ENCODE data around the gene PDE7B.

The PDE7B gene

GRCh38 chr6:136180704-136181511 lies 329.4 kb downstream of the PDE7B start:
- Histone ChIP-seq H3K4me3 (ENCODE audit: low read length) (no peak overlapping the region), H3K9me3 (ENCODE audit: control insufficient read depth, low read length) (no peaks in the 10 kb centered on the region), H3K36me3 (ENCODE audit: control insufficient read depth, insufficient read depth, low read length) (no peaks in the 10 kb centered on the region), H3K27me3 (ENCODE audit: control insufficient read depth, insufficient read depth, low read length) (no peaks in the 10 kb centered on the region), H3K4me1 (ENCODE audit: control insufficient read depth, insufficient read depth, low read length) (no peaks in the 10 kb centered on the region), H3K9ac (ENCODE audit: low read length) (no peak overlapping the region)

GRCh38 chr6:136181512-136181833 lies 330.0 kb downstream of the PDE7B start:
- no peak overlapping the region for H3K9ac ChIP-seq (ENCODE audit: low read length)
- H3K36me3 ChIP-seq (ENCODE audit: control insufficient read depth, insufficient read depth, low read length): no peaks in the 10 kb centered on the region
- no peaks in the 10 kb centered on the region for H3K4me1 ChIP-seq (ENCODE audit: control insufficient read depth, insufficient read depth, low read length)
- no peak overlapping the region for H3K4me3 ChIP-seq (ENCODE audit: low read length)
- H3K27me3 ChIP-seq (ENCODE audit: control insufficient read depth, insufficient read depth, low read length): no peaks in the 10 kb centered on the region
- H3K9me3 ChIP-seq (ENCODE audit: control insufficient read depth, low read length): no peaks in the 10 kb centered on the region

GRCh38 chr6:136181861-136182260 lies 330.4 kb downstream of the PDE7B start:
- H3K27me3 ChIP-seq (ENCODE audit: control insufficient read depth, insufficient read depth, low read length): no peaks in the 10 kb centered on the region
- H3K9ac ChIP-seq (ENCODE audit: low read length): no peak overlapping the region
- no peaks in the 10 kb centered on the region for H3K9me3 ChIP-seq (ENCODE audit: control insufficient read depth, low read length)
- no peaks in the 10 kb centered on the region for H3K36me3 ChIP-seq (ENCODE audit: control insufficient read depth, insufficient read depth, low read length)
- no peak overlapping the region for H3K4me3 ChIP-seq (ENCODE audit: low read length)
- H3K4me1 ChIP-seq (ENCODE audit: control insufficient read depth, insufficient read depth, low read length): no peaks in the 10 kb centered on the region

GRCh38 chr6:136184738-136185137 lies 333.2 kb downstream of the PDE7B start:
- H3K9me3 ChIP-seq (ENCODE audit: control insufficient read depth, low read length): no peaks in the 10 kb centered on the region
- no peaks in the 10 kb centered on the region for H3K36me3 ChIP-seq (ENCODE audit: control insufficient read depth, insufficient read depth, low read length)
- H3K4me3 ChIP-seq (ENCODE audit: low read length): no peak overlapping the region
- no peaks in the 10 kb centered on the region for H3K27me3 ChIP-seq (ENCODE audit: control insufficient read depth, insufficient read depth, low read length)
- no peaks in the 10 kb centered on the region for H3K4me1 ChIP-seq (ENCODE audit: control insufficient read depth, insufficient read depth, low read length)
- H3K9ac ChIP-seq (ENCODE audit: low read length): no peak overlapping the region

GRCh38 chr6:136186363-136186762 lies 334.9 kb downstream of the PDE7B start:
- Histone ChIP-seq H3K9ac (ENCODE audit: low read length) (no peak overlapping the region), H3K27me3 (ENCODE audit: control insufficient read depth, insufficient read depth, low read length) (no peaks in the 10 kb centered on the region), H3K36me3 (ENCODE audit: control insufficient read depth, insufficient read depth, low read length) (no peaks in the 10 kb centered on the region), H3K4me3 (ENCODE audit: low read length) (no peak overlapping the region), H3K4me1 (ENCODE audit: control insufficient read depth, insufficient read depth, low read length) (no peaks in the 10 kb centered on the region), H3K9me3 (ENCODE audit: control insufficient read depth, low read length) (no peaks in the 10 kb centered on the region)

GRCh38 chr6:136188486-136188885 lies 337.0 kb downstream of the PDE7B start:
- Histone ChIP-seq H3K36me3 (ENCODE audit: control insufficient read depth, insufficient read depth, low read length) (no peaks in the 10 kb centered on the region), H3K4me1 (ENCODE audit: control insufficient read depth, insufficient read depth, low read length) (no peaks in the 10 kb centered on the region), H3K27me3 (ENCODE audit: control insufficient read depth, insufficient read depth, low read length) (no peaks in the 10 kb centered on the region), H3K9ac (ENCODE audit: low read length) (no peak overlapping the region), H3K4me3 (ENCODE audit: low read length) (no peak overlapping the region), H3K9me3 (ENCODE audit: control insufficient read depth, low read length) (no peaks in the 10 kb centered on the region)

GRCh38 chr6:136189104-136189503 lies 337.6 kb downstream of the PDE7B start:
- Histone ChIP-seq H3K27me3 (ENCODE audit: control insufficient read depth, insufficient read depth, low read length) (no peaks in the 10 kb centered on the region), H3K9ac (ENCODE audit: low read length) (no peak overlapping the region), H3K4me1 (ENCODE audit: control insufficient read depth, insufficient read depth, low read length) (no peaks in the 10 kb centered on the region), H3K9me3 (ENCODE audit: control insufficient read depth, low read length) (no peaks in the 10 kb centered on the region), H3K36me3 (ENCODE audit: control insufficient read depth, insufficient read depth, low read length) (no peaks in the 10 kb centered on the region), H3K4me3 (ENCODE audit: low read length) (no peak overlapping the region)

GRCh38 chr6:136191606-136192312 lies 340.3 kb downstream of the PDE7B start:
- Histone ChIP-seq H3K36me3 (ENCODE audit: control insufficient read depth, insufficient read depth, low read length) (no peaks in the 10 kb centered on the region), H3K4me1 (ENCODE audit: control insufficient read depth, insufficient read depth, low read length) (no peaks in the 10 kb centered on the region), H3K9ac (ENCODE audit: low read length) (no peak overlapping the region)

GRCh38 chr6:136192902-136193301 lies 341.4 kb downstream of the PDE7B start:
- Histone ChIP-seq H3K4me3 (ENCODE audit: low read length) (no peak overlapping the region), H3K9me3 (ENCODE audit: control insufficient read depth, low read length) (no peaks in the 10 kb centered on the region), H3K4me1 (ENCODE audit: control insufficient read depth, insufficient read depth, low read length) (no peaks in the 10 kb centered on the region), H3K9ac (ENCODE audit: low read length) (no peak overlapping the region), H3K36me3 (ENCODE audit: control insufficient read depth, insufficient read depth, low read length) (no peaks in the 10 kb centered on the region), H3K27me3 (ENCODE audit: control insufficient read depth, insufficient read depth, low read length) (no peaks in the 10 kb centered on the region)

More at GRCh38 chr6:136191606-136192312, 340.3 kb downstream of the PDE7B start:
- no peaks in the 10 kb centered on the region for H3K9me3 ChIP-seq (ENCODE audit: control insufficient read depth, low read length)
- H3K4me3 ChIP-seq (ENCODE audit: low read length): no peak overlapping the region
- H3K27me3 ChIP-seq (ENCODE audit: control insufficient read depth, insufficient read depth, low read length): no peaks in the 10 kb centered on the region

GRCh38 chr6:136201732-136202131 lies 350.2 kb downstream of the PDE7B start:
- Histone ChIP-seq H3K9ac (ENCODE audit: low read length) (no peak overlapping the region), H3K27me3 (ENCODE audit: control insufficient read depth, insufficient read depth, low read length) (no peaks in the 10 kb centered on the region), H3K4me1 (ENCODE audit: control insufficient read depth, insufficient read depth, low read length) (no peaks in the 10 kb centered on the region), H3K4me3 (ENCODE audit: low read length) (no peak overlapping the region), H3K36me3 (ENCODE audit: control insufficient read depth, insufficient read depth, low read length) (no peaks in the 10 kb centered on the region), H3K9me3 (ENCODE audit: control insufficient read depth, low read length) (no peaks in the 10 kb centered on the region)

GRCh38 chr6:136208783-136209182 lies 357.3 kb downstream of the PDE7B start:
- H3K9me3 ChIP-seq (ENCODE audit: control insufficient read depth, low read length): no peaks in the 10 kb centered on the region
- H3K9ac ChIP-seq (ENCODE audit: low read length): no peak overlapping the region

GRCh38 chr6:136209496-136209895 lies 358.0 kb downstream of the PDE7B start:
- no peaks in the 10 kb centered on the region for H3K4me1 ChIP-seq (ENCODE audit: control insufficient read depth, insufficient read depth, low read length)
- no peaks in the 10 kb centered on the region for H3K9me3 ChIP-seq (ENCODE audit: control insufficient read depth, low read length)
- H3K36me3 ChIP-seq (ENCODE audit: control insufficient read depth, insufficient read depth, low read length): no peaks in the 10 kb centered on the region
- no peaks in the 10 kb centered on the region for H3K27me3 ChIP-seq (ENCODE audit: control insufficient read depth, insufficient read depth, low read length)
- no peak overlapping the region for H3K9ac ChIP-seq (ENCODE audit: low read length)
- no peak overlapping the region for H3K4me3 ChIP-seq (ENCODE audit: low read length)

More at GRCh38 chr6:136208783-136209182, 357.3 kb downstream of the PDE7B start:
- Histone ChIP-seq H3K27me3 (ENCODE audit: control insufficient read depth, insufficient read depth, low read length) (no peaks in the 10 kb centered on the region), H3K4me1 (ENCODE audit: control insufficient read depth, insufficient read depth, low read length) (no peaks in the 10 kb centered on the region), H3K4me3 (ENCODE audit: low read length) (no peak overlapping the region), H3K36me3 (ENCODE audit: control insufficient read depth, insufficient read depth, low read length) (no peaks in the 10 kb centered on the region)

All from mucosa of stomach (tissue), 1 donor.